B cell (primary cell): ENCODE measurements around the gene GAL3ST2. TPM values are rescaled to one million over a fixed set of nuclear protein-coding genes. Genes with fewer than 3 reads are reported as not detected.

Source experiments
- ATAC-seq: fragments of 200-7000 bp; cut with Tn5 transposase; one replicate; pipeline ENCODE4 v1.10.0; 2021; ENCODE audit warnings: low read depth, mild to moderate bottlenecking, moderate number of reproducible peaks, moderate library complexity
- CTCF ChIA-PET: fragments of 350-600 bp; sonication (Branson Sonifier 250); formaldehyde crosslinking; loops from one replicate; lab custom pipeline; 2021; ENCODE audit warnings: antibody characterized with exemption, inconsistent platforms; lab: Charles Lee
- POLR2A ChIA-PET: fragments of 350-600 bp; sonication (Branson Sonifier 250); formaldehyde crosslinking; loops from one replicate; lab custom pipeline; 2021; ENCODE audit warnings: antibody characterized with exemption; lab: Charles Lee
- DNase-seq: peaks from one replicate; pipeline ENCODE4 v3.0.0; 2013
- H2AFZ ChIP-seq: 2 replicates; pipeline ENCODE4 v1.6.1; 2012; ENCODE audit warnings: mild to moderate bottlenecking, low read depth, low read length; ENCODE audit not compliant: insufficient read depth, poor library complexity, severe bottlenecking
- H3K27ac ChIP-seq, 2 donors: 1 replicate in 1 of 2; 2 replicates in 1 of 2; pipeline ENCODE4 v1.5.1; 2012 to 2013; ENCODE audit warnings: low read length in 2 of 2, mild to moderate bottlenecking in 2 of 2, moderate library complexity in 1 of 2
- H3K27me3 ChIP-seq, 4 experiments: fragments of 200-600 bp in 1 of 4; sonication (generic) in 1 of 4; replicated peaks in 1 of 4; 1 replicate in 2 of 4; 2 replicates in 2 of 4; pipeline versions ENCODE4 v1.6.1 to v1.7.0; 2013 to 2016; ENCODE audit warnings: low read length in 3 of 4, mild to moderate bottlenecking in 2 of 4, mixed read lengths in 1 of 4, moderate library complexity in 1 of 4; ENCODE audit not compliant: insufficient read depth in 4 of 4, control insufficient read depth in 3 of 4; ENCODE audit errors: control extremely low read depth in 1 of 4
- H3K36me3 ChIP-seq, 2 experiments: replicated peaks in 1 of 2; 1 replicate in 1 of 2; 2 replicates in 1 of 2; pipeline versions ENCODE4 v1.6.1 to v1.7.1; 2013; ENCODE audit warnings: low read length in 1 of 2; ENCODE audit not compliant: insufficient read depth in 2 of 2, control insufficient read depth in 1 of 2; ENCODE audit errors: control extremely low read depth in 1 of 2, extremely low read depth in 1 of 2
- H3K4me1 ChIP-seq, 2 donors: fragments of 200-600 bp in 1 of 2; sonication (generic) in 1 of 2; 1 replicate in 1 of 2; 2 replicates in 1 of 2; pipeline versions ENCODE4 v1.5.1 to v1.6.1; 2013 to 2017; ENCODE audit warnings: low read length in 2 of 2; ENCODE audit not compliant: control insufficient read depth in 2 of 2, insufficient read depth in 2 of 2
- H3K4me2 ChIP-seq: replicated peaks from 2 replicates; pipeline ENCODE3; 2012; ENCODE audit warnings: mild to moderate bottlenecking, low read depth, low read length; ENCODE audit not compliant: poor library complexity, severe bottlenecking
- H3K4me3 ChIP-seq, 5 experiments: fragments of 200-600 bp in 1 of 5; sonication (generic) in 1 of 5; 1 replicate in 3 of 5; 2 replicates in 2 of 5; pipeline versions ENCODE4 v1.5.1 to v1.7.0; 2011 to 2016; ENCODE audit warnings: low read length in 4 of 5, mild to moderate bottlenecking in 4 of 5, low read depth in 2 of 5, control low read depth in 1 of 5, moderate library complexity in 1 of 5; ENCODE audit not compliant: insufficient read depth in 1 of 5; ENCODE audit errors: control extremely low read depth in 1 of 5, extremely low read depth in 1 of 5
- H3K79me2 ChIP-seq: fragments of 200-600 bp; sonication (generic); one replicate; pipeline ENCODE4 v1.6.0; 2016; ENCODE audit warnings: low read length; ENCODE audit not compliant: control insufficient read depth, insufficient read depth
- H3K9ac ChIP-seq: fragments of 200-600 bp; sonication (generic); 2 replicates; pipeline ENCODE4 v1.6.1; 2017; ENCODE audit warnings: mild to moderate bottlenecking, low read length, moderate library complexity
- H3K9me3 ChIP-seq, 3 donors: one replicate each; pipeline versions ENCODE4 v1.6.1 to v1.7.1; 2013; ENCODE audit warnings: low read length in 2 of 3; ENCODE audit not compliant: control insufficient read depth in 2 of 3, insufficient read depth in 1 of 3; ENCODE audit errors: control extremely low read depth in 1 of 3
- H4K20me1 ChIP-seq: 2 replicates; pipeline ENCODE4 v1.6.0; 2012; ENCODE audit warnings: mild to moderate bottlenecking, low read length; ENCODE audit not compliant: insufficient read depth, control insufficient read depth, poor library complexity, severe bottlenecking
- H3K27ac Mint-ChIP-seq: one replicate; pipeline ENCODE4 v1.8.0; 2021; ENCODE audit warnings: mixed read lengths
- H3K27me3 Mint-ChIP-seq: one replicate; pipeline ENCODE4 v1.8.0; 2021; ENCODE audit warnings: mixed read lengths
- H3K4me1 Mint-ChIP-seq: one replicate; pipeline ENCODE4 v1.8.0; 2021; ENCODE audit warnings: mixed read lengths
- H3K4me3 Mint-ChIP-seq: one replicate; pipeline ENCODE4 v1.8.0; 2021; ENCODE audit warnings: mixed read lengths
- H3K9me3 Mint-ChIP-seq: one replicate; pipeline ENCODE4 v1.8.0; 2022; ENCODE audit warnings: mixed read lengths; ENCODE audit not compliant: insufficient read depth
- CTCF ChIP-seq: fragments of 200-600 bp; IDR thresholded peaks from one replicate; pipeline ENCODE4 v1.8.0; 2022; ENCODE audit warnings: antibody characterized with exemption, mild to moderate bottlenecking
- EZH2 ChIP-seq: IDR thresholded peaks from 2 replicates; pipeline ENCODE4 v1.6.1; 2012; ENCODE audit warnings: borderline replicate concordance, low read depth, mild to moderate bottlenecking, moderate library complexity, low read length; ENCODE audit not compliant: insufficient read depth, poor library complexity, severe bottlenecking
- WGBS: methylation state at CpG from one replicate; pipeline ENCODE4 v1.1.5; 2013; ENCODE audit warnings: missing lambda C conversion rate; ENCODE audit not compliant: insufficient coverage; 5-methylcytosine and 5-hydroxymethylcytosine counted together
- intact Hi-C: fragments of 100-400 bp; cut with micrococcal nuclease; formaldehyde crosslinking; loops from one replicate; pipeline ENCODE4 v1.10.0; 2022
- polyA plus RNA-seq: library from polyadenylated mRNA; depleted of rRNA; stranded (reverse); fragments of >200 nt; gene quantifications from 2 replicates; pipeline ENCODE4 v1.2.3, GENCODE V29; 2012
- total RNA-seq, 2 donors: library from RNA; stranded (reverse); fragments of 120-200 nt in 1 of 2; gene quantifications; 1 replicate in 1 of 2; 2 replicates in 1 of 2; pipeline versions ENCODE4 v1.2.3 to v1.2.4, GENCODE V29; 2013 to 2022

The GAL3ST2 gene
- total and polyA plus RNA-seq, 2 donors (not counting 1 experiment from before 2014, with no cell fraction given): 0.10 TPM; not detected in 1

- Histone ChIP-seq H3K27ac (no peak overlapping the region), H3K9me3 (no peaks in the 10 kb centered on the region), H3K4me3 (no peak overlapping the region), H3K79me2 (no peaks in the 10 kb centered on the region), H4K20me1 (no peaks in the 10 kb centered on the region), H3K9ac (no peak overlapping the region), H3K4me1 (peaks cover 7 to 9% of the 10 kb centered on the region in 2 donors), H3K36me3 (no peaks in the 10 kb centered on the region), H3K4me2 (no peak overlapping the region), H2AFZ (no peak overlapping the region), H3K27me3 (peaks cover 0 to 4% (median 2%) of the 10 kb centered on the region in 4 experiments)
- ChIA-PET POLR2A (no interaction called here), CTCF (no interaction called here)
- H3K27ac Mint-ChIP-seq: no peak overlapping the region
- DNase-seq (no peak), ATAC-seq (no peak)
- TF ChIP-seq EZH2: no peak
- no peak for TF ChIP-seq CTCF
- intact Hi-C loops: no loop called here
- peaks cover 13% of the 10 kb centered on the region for H3K4me1 Mint-ChIP-seq
- WGBS: 77% methylated on average over 27 of the region's 29 CpGs
- H3K4me3 Mint-ChIP-seq: no peak overlapping the region
- no peaks in the 10 kb centered on the region for H3K9me3 Mint-ChIP-seq
- peaks cover 6% of the 10 kb centered on the region for H3K27me3 Mint-ChIP-seq
Measured at GRCh38 chr2:241809383-241810306, 33.0 kb downstream of the GAL3ST2 start.
